PFSK-1 (cell line): ENCODE measurements around the gene ZNF564.

ENCODE experiments used
- POLR2AphosphoS5 ChIP-seq: IDR thresholded peaks from 2 replicates; pipeline ENCODE4 v1.6.1; 2012; ENCODE audit warnings: low read depth, mild to moderate bottlenecking, control low read depth, low read length, moderate library complexity
- SIN3A ChIP-seq: IDR thresholded peaks from 2 replicates; pipeline ENCODE4 v1.6.1; 2012; ENCODE audit warnings: mild to moderate bottlenecking, low read length, moderate library complexity, borderline replicate concordance; ENCODE audit not compliant: insufficient read depth
- TF ChIP-seq, protein P1 (sequence below), 2 experiments: IDR thresholded peaks; 2 replicates each; pipeline versions ENCODE4 v1.6.1 to v1.8.0; 2011 to 2012; ENCODE audit warnings: low read depth in 2 of 2, low read length in 2 of 2, control low read depth in 1 of 2, inconsistent platforms in 1 of 2, mild to moderate bottlenecking in 1 of 2, moderate library complexity in 1 of 2; ENCODE audit not compliant: insufficient read depth in 1 of 2

DNA sequence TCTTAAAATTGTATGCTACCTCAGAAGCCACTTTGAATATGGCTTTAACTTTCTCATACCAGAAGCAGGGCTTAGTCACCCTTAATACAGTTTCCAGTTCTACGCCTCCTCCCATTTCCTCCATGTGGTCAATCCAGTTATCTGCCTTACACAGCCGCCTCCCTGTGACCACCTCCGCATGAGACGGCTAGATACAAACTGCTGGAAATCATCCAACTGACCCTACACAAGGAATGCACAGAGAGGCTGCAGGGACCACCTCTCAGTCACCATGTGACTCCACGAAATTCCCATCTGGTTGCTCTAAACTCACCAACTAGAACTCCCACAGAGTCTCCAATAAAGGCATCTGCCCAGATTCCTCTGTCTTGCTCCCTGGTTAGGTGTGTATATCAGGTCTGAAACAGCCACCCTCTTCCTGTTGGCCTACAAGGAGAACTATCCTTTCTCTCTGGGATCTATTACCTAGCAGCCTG lies 6.8 kb downstream of the ZNF564 start:
- TF ChIP-seq, protein P1, sequence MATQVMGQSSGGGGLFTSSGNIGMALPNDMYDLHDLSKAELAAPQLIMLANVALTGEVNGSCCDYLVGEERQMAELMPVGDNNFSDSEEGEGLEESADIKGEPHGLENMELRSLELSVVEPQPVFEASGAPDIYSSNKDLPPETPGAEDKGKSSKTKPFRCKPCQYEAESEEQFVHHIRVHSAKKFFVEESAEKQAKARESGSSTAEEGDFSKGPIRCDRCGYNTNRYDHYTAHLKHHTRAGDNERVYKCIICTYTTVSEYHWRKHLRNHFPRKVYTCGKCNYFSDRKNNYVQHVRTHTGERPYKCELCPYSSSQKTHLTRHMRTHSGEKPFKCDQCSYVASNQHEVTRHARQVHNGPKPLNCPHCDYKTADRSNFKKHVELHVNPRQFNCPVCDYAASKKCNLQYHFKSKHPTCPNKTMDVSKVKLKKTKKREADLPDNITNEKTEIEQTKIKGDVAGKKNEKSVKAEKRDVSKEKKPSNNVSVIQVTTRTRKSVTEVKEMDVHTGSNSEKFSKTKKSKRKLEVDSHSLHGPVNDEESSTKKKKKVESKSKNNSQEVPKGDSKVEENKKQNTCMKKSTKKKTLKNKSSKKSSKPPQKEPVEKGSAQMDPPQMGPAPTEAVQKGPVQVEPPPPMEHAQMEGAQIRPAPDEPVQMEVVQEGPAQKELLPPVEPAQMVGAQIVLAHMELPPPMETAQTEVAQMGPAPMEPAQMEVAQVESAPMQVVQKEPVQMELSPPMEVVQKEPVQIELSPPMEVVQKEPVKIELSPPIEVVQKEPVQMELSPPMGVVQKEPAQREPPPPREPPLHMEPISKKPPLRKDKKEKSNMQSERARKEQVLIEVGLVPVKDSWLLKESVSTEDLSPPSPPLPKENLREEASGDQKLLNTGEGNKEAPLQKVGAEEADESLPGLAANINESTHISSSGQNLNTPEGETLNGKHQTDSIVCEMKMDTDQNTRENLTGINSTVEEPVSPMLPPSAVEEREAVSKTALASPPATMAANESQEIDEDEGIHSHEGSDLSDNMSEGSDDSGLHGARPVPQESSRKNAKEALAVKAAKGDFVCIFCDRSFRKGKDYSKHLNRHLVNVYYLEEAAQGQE (IDR thresholded peaks at IDR 0.05; ENCODE audit: insufficient read depth in 1 of 2, low read depth in 2 of 2, low read length in 2 of 2) = no peak
- TF ChIP-seq POLR2AphosphoS5 (no peak), SIN3A (no peak)
